ENCODE results near the gene ADAMTS17. TPM values are rescaled to one million over a fixed set of nuclear protein-coding genes. Genes with fewer than 3 reads are reported as not detected.
A peak's percentile ranks its signal among the peaks of the same experiment; 100 is the strongest.
"Not testable (repeated sequence)": the region's sequence is repeated elsewhere in the genome, so short reads cannot be mapped to it uniquely, and the experiment has no call there.

The ADAMTS17 gene
- total RNA-seq, 1 experiment from 2014 or later, result 7.7 TPM

GRCh38 chr15:100093211-100094126, 248.3 kb downstream of the ADAMTS17 start:
- H3K27me3 Mint-ChIP-seq (ENCODE audit: insufficient read depth, unreplicated experiment), result no peaks in the 10 kb centered on the region
- intact Hi-C loops (cut with micrococcal nuclease), result no loop called here
- BruUV-seq (replicated peaks), result no TSS peak
- H3K9me3 Mint-ChIP-seq (ENCODE audit: unreplicated experiment), result no peaks in the 10 kb centered on the region
- ChIA-PET CTCF (no interaction called here), POLR2A (interaction anchor here (0.6 kb wide), 1 partner anchor 16 kb away, joined by 3 read pairs; no protein-coding TSS in a partner anchor)
- peaks cover 9% of the 10 kb centered on the region for H3K4me1 Mint-ChIP-seq (ENCODE audit: insufficient read depth, unreplicated experiment)
- TF ChIP-seq, protein P1, sequence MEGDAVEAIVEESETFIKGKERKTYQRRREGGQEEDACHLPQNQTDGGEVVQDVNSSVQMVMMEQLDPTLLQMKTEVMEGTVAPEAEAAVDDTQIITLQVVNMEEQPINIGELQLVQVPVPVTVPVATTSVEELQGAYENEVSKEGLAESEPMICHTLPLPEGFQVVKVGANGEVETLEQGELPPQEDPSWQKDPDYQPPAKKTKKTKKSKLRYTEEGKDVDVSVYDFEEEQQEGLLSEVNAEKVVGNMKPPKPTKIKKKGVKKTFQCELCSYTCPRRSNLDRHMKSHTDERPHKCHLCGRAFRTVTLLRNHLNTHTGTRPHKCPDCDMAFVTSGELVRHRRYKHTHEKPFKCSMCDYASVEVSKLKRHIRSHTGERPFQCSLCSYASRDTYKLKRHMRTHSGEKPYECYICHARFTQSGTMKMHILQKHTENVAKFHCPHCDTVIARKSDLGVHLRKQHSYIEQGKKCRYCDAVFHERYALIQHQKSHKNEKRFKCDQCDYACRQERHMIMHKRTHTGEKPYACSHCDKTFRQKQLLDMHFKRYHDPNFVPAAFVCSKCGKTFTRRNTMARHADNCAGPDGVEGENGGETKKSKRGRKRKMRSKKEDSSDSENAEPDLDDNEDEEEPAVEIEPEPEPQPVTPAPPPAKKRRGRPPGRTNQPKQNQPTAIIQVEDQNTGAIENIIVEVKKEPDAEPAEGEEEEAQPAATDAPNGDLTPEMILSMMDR (IDR thresholded peaks at IDR 0.05; ENCODE audit: unreplicated experiment), result no peak
- H3K4me3 Mint-ChIP-seq (ENCODE audit: unreplicated experiment), result no peak overlapping the region
- peak; percentile 44 for DNase-seq (ENCODE audit: unreplicated experiment)
- H3K27ac Mint-ChIP-seq (ENCODE audit: low read depth, unreplicated experiment), result no peak overlapping the region
- H3K36me3 Mint-ChIP-seq (ENCODE audit: insufficient read depth, unreplicated experiment), result no peaks in the 10 kb centered on the region

GRCh38 chr15:100092034-100092433, 249.7 kb downstream of the ADAMTS17 start:
- no peak for DNase-seq (ENCODE audit: unreplicated experiment)
- no TSS peak for BruUV-seq (replicated peaks)
- POLR2A ChIA-PET, result no interaction called here
- CTCF ChIA-PET, result interaction anchor here (0.5 kb wide), 1 partner anchor 1451 kb away, joined by 3 read pairs; no protein-coding TSS in a partner anchor
- Mint-ChIP-seq H3K27ac (ENCODE audit: low read depth, unreplicated experiment) (no peak overlapping the region), H3K4me1 (ENCODE audit: insufficient read depth, unreplicated experiment) (peaks cover 9% of the 10 kb centered on the region), H3K9me3 (ENCODE audit: unreplicated experiment) (no peaks in the 10 kb centered on the region), H3K27me3 (ENCODE audit: insufficient read depth, unreplicated experiment) (no peaks in the 10 kb centered on the region), H3K36me3 (ENCODE audit: insufficient read depth, unreplicated experiment) (no peaks in the 10 kb centered on the region), H3K4me3 (ENCODE audit: unreplicated experiment) (no peak overlapping the region)
- TF ChIP-seq, protein P1 (IDR thresholded peaks at IDR 0.05; ENCODE audit: unreplicated experiment), result no peak
- intact Hi-C loops (cut with micrococcal nuclease), result no loop called here

- CTCF ChIA-PET, result interaction anchor here (0.6 kb wide), 1 partner anchor 40 kb away, joined by 3 read pairs; no protein-coding TSS in a partner anchor
- BruUV-seq (replicated peaks), result no TSS peak
- H3K27ac Mint-ChIP-seq (ENCODE audit: low read depth, unreplicated experiment), result no peak overlapping the region
- H3K4me1 Mint-ChIP-seq (ENCODE audit: insufficient read depth, unreplicated experiment), result peaks cover 9% of the 10 kb centered on the region
- no peaks in the 10 kb centered on the region for H3K27me3 Mint-ChIP-seq (ENCODE audit: insufficient read depth, unreplicated experiment)
- H3K36me3 Mint-ChIP-seq (ENCODE audit: insufficient read depth, unreplicated experiment), result no peaks in the 10 kb centered on the region
- no peak for DNase-seq (ENCODE audit: unreplicated experiment)
- POLR2A ChIA-PET, result interaction anchor here (1.2 kb wide), 1 partner anchor 12 kb away, joined by 3 read pairs; no protein-coding TSS in a partner anchor
- H3K4me3 Mint-ChIP-seq (ENCODE audit: unreplicated experiment), result no peak overlapping the region
- H3K9me3 Mint-ChIP-seq (ENCODE audit: unreplicated experiment), result no peaks in the 10 kb centered on the region
- intact Hi-C loops (cut with micrococcal nuclease), result no loop called here
- TF ChIP-seq, protein P1 (IDR thresholded peaks at IDR 0.05; ENCODE audit: unreplicated experiment), result no peak
These were observed 251.4 kb downstream of the ADAMTS17 start for GRCh38 chr15:100090411-100090810.

DNA sequence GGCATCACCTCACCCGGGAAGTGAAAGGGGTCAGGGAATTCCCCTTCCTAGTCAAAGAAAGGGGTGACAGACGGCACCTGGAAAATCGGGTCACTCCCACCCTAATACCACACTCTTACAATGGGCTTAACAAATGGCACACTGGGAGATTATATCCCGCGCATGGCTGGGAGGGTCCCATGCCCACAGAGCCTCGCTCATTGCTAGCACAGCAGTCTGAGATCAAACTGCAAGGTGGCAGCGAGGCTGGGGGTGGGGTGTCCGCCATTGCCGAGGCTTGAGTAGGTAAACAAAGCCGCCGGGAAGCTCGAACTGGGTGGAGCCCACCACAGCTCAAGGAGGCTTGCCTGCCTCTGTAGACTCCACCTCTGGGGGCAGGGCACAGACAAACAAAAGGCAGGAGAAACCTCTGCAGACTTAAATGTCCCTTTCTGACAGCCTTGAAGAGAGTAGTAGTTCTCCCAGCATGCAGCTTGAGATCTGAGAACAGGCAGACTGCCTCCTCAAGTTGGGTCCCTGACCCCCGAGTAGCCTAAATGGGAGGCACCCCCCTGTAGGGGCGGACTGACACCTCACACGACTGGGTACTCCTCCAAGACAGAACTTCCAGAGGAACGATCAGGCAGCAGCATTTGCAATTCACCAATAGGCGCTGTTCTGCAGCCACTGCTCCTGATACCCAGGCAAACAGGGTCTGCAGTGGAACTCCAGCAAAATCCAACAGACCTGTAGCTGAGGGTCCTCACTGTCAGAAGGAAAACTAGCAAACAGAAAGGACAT, 257.5 kb downstream of the ADAMTS17 start:
- POLR2A ChIA-PET; H3K9me3 Mint-ChIP-seq (ENCODE audit: unreplicated experiment); H3K4me1 Mint-ChIP-seq (ENCODE audit: insufficient read depth, unreplicated experiment); H3K27me3 Mint-ChIP-seq (ENCODE audit: insufficient read depth, unreplicated experiment); intact Hi-C loops (cut with micrococcal nuclease); DNase-seq (ENCODE audit: unreplicated experiment); BruUV-seq (replicated peaks); CTCF ChIA-PET; H3K27ac Mint-ChIP-seq (ENCODE audit: low read depth, unreplicated experiment); H3K36me3 Mint-ChIP-seq (ENCODE audit: insufficient read depth, unreplicated experiment); H3K4me3 Mint-ChIP-seq (ENCODE audit: unreplicated experiment): not testable (repeated sequence)

Data from MCF 10A (cell line).